Suppressor macrophage treated with lipopolysaccharide for 1 hour (primary cell): ENCODE measurements around the gene ACTR10.

Experiments
- DNase-seq, 3 donors: peaks; one replicate each; pipeline ENCODE4 v3.0.0-alpha.2; 2020 to 2022

ACTR10 gene

GRCh38 chr14:58282925-58283593 is 83.1 kb downstream of the ACTR10 start:
- peak in 2 of 3 donors; percentile 21 to 29 for DNase-seq

GRCh38 chr14:58283730-58284129 is 83.8 kb downstream of the ACTR10 start:
- DNase-seq, result no peak

- DNase-seq, result no peak
Observed at GRCh38 chr14:58285132-58285531, 85.2 kb downstream of the ACTR10 start.
